GM23338 (cell line): ENCODE data around the gene TMEM270. TPM values are rescaled to one million over a fixed set of nuclear protein-coding genes. Genes with fewer than 3 reads are reported as not detected.

Source experiments
- ATAC-seq: fragments of 200-7000 bp; cut with Tn5 transposase; 3 replicates; pipeline ENCODE4 v1.9.1; 2020
- DNase-seq: peaks from one replicate; pipeline ENCODE4 v3.0.0-alpha.2; 2015; ENCODE audit warnings: low spot score
- H2AFZ ChIP-seq: fragments of 200-600 bp; sonication (generic); 2 replicates; pipeline ENCODE4 v1.8.0; 2016; ENCODE audit warnings: antibody characterized with exemption, mild to moderate bottlenecking, moderate library complexity
- H3F3A ChIP-seq: fragments of 200-600 bp; sonication (generic); replicated peaks from 2 replicates; pipeline ENCODE4 v1.8.0; 2017; ENCODE audit warnings: antibody characterized with exemption, mixed run types, low read depth
- H3K27ac ChIP-seq: fragments of 200-600 bp; sonication (generic); 2 replicates; pipeline ENCODE4 v1.6.1; 2016; ENCODE audit warnings: low read depth
- H3K27me3 ChIP-seq: fragments of 200-600 bp; sonication (generic); 2 replicates; pipeline ENCODE4 v1.8.0; 2016; ENCODE audit warnings: mild to moderate bottlenecking, mixed run types, moderate library complexity; ENCODE audit not compliant: insufficient read depth
- H3K36me3 ChIP-seq: fragments of 200-600 bp; sonication (generic); 2 replicates; pipeline ENCODE4 v1.8.0; 2016; ENCODE audit warnings: mild to moderate bottlenecking; ENCODE audit not compliant: insufficient read depth
- H3K4me1 ChIP-seq: fragments of 200-600 bp; sonication (generic); 2 replicates; pipeline ENCODE4 v1.8.0; 2016; ENCODE audit warnings: mild to moderate bottlenecking, moderate library complexity; ENCODE audit not compliant: insufficient read depth
- H3K4me2 ChIP-seq: fragments of 200-600 bp; sonication (generic); 2 replicates; pipeline ENCODE4 v1.7.1; 2017; ENCODE audit warnings: mixed run types
- H3K4me3 ChIP-seq: fragments of 200-600 bp; sonication (generic); 2 replicates; pipeline ENCODE4 v1.6.1; 2016; ENCODE audit warnings: mixed run types
- H3K79me2 ChIP-seq: fragments of 200-600 bp; sonication (generic); replicated peaks from 2 replicates; pipeline ENCODE4 v1.8.0; 2017; ENCODE audit warnings: mild to moderate bottlenecking; ENCODE audit not compliant: insufficient read depth
- H3K9me2 ChIP-seq: fragments of 200-600 bp; sonication (generic); 2 replicates; pipeline ENCODE4 v1.8.0; 2017; ENCODE audit not compliant: insufficient read depth
- H4K20me1 ChIP-seq: fragments of 200-600 bp; sonication (generic); replicated peaks from 2 replicates; pipeline ENCODE4 v1.8.0; 2017; ENCODE audit warnings: mild to moderate bottlenecking; ENCODE audit not compliant: insufficient read depth
- H3K27ac Mint-ChIP-seq: 2 replicates; pipeline ENCODE4 v1.8.0; 2020; ENCODE audit warnings: inconsistent platforms, mild to moderate bottlenecking, moderate library complexity, mixed read lengths
- H3K27me3 Mint-ChIP-seq: 3 replicates; pipeline ENCODE4 v1.8.0; 2022; ENCODE audit warnings: low read depth, mild to moderate bottlenecking, moderate library complexity, mixed read lengths, inconsistent platforms; ENCODE audit not compliant: insufficient read depth, poor library complexity
- H3K36me3 Mint-ChIP-seq: 3 replicates; pipeline ENCODE4 v1.8.0; 2021; ENCODE audit warnings: low read depth, mild to moderate bottlenecking, inconsistent platforms, moderate library complexity, mixed read lengths
- H3K4me1 Mint-ChIP-seq: 3 replicates; pipeline ENCODE4 v1.8.0; 2020; ENCODE audit warnings: mild to moderate bottlenecking, inconsistent platforms, mixed read lengths
- H3K4me3 Mint-ChIP-seq: 3 replicates; pipeline ENCODE4 v1.8.0; 2021; ENCODE audit warnings: moderate library complexity, mild to moderate bottlenecking, inconsistent platforms, mixed read lengths
- H3K9me3 Mint-ChIP-seq: 3 replicates; pipeline ENCODE4 v1.8.0; 2020; ENCODE audit warnings: moderate library complexity, mild to moderate bottlenecking, inconsistent platforms, mixed read lengths
- ETS1 ChIP-seq: IDR thresholded peaks from 2 replicates; pipeline ENCODE4 v1.6.1; 2016; ENCODE audit warnings: antibody characterized with exemption
- EZH2phosphoT487 ChIP-seq: fragments of 200-600 bp; sonication (generic); IDR thresholded peaks from one replicate; pipeline ENCODE4 v1.8.1; 2018; ENCODE audit warnings: antibody characterized with exemption; ENCODE audit not compliant: unreplicated experiment
- JUNB ChIP-seq: IDR thresholded peaks from one replicate; pipeline ENCODE4 v1.6.1; 2016; ENCODE audit warnings: antibody characterized with exemption; ENCODE audit not compliant: unreplicated experiment
- NANOG ChIP-seq: IDR thresholded peaks from 2 replicates; pipeline ENCODE4 v1.6.1; 2016; ENCODE audit warnings: antibody characterized with exemption, borderline replicate concordance
- POLR2AphosphoS5 ChIP-seq: IDR thresholded peaks from 2 replicates; pipeline ENCODE4 v1.6.1; 2016; ENCODE audit warnings: antibody characterized with exemption, low read depth
- REST ChIP-seq: IDR thresholded peaks from one replicate; pipeline ENCODE4 v1.6.1; 2018; ENCODE audit warnings: antibody characterized with exemption; ENCODE audit not compliant: unreplicated experiment
- STAT1 ChIP-seq: IDR thresholded peaks from one replicate; pipeline ENCODE4 v1.6.1; 2016; ENCODE audit warnings: antibody characterized with exemption; ENCODE audit not compliant: unreplicated experiment
- ZNF114 ChIP-seq: fragments of 250-450 bp; sonication (Bioruptor Pico); IDR thresholded peaks from 2 replicates; pipeline ENCODE4 v1.5.0; 2020; ENCODE audit warnings: mild to moderate bottlenecking, moderate library complexity
- polyA plus RNA-seq: library from polyadenylated mRNA; unstranded; fragments of >200 nt; fragmentation: Nextera tagmentation; extraction: Ambion mirVana; gene quantifications from 2 replicates; pipeline ENCODE4 v1.2.1, GENCODE V29; 2016
- total RNA-seq: library from RNA; depleted of rRNA; stranded (reverse); fragments of >200 nt; shearing (Covaris generic); gene quantifications from 2 replicates; pipeline ENCODE4 v1.2.3, GENCODE V29; 2014

Gene TMEM270
- total and polyA plus RNA-seq, 2 experiments from 2014 or later: not detected

GRCh38 chr7:73847941-73848723 lies 12.8 kb upstream of the TMEM270 start:
- H3K36me3 ChIP-seq: no peaks in the 10 kb centered on the region

More at GRCh38 chr7:73847941-73848723, 12.8 kb upstream of the TMEM270 start:
- Histone ChIP-seq H3K4me1 (peaks cover 4% of the 10 kb centered on the region; the same call in 1 of the 2 replicates), H4K20me1 (no peaks in the 10 kb centered on the region), H3K9me2 (no peaks in the 10 kb centered on the region), H3K4me2 (no peak overlapping the region), H3K27ac (no peak overlapping the region; the same call in 1 of the 2 replicates), H3K79me2 (no peaks in the 10 kb centered on the region), H3K4me3 (no peak overlapping the region), H2AFZ (0 out of 2 replicates have a peak overlapping the region, but pooled peaks have one; percentile 4), H3F3A (no peaks in the 10 kb centered on the region), H3K27me3 (no peaks in the 10 kb centered on the region)
- Mint-ChIP-seq H3K27ac (no peak overlapping the region), H3K4me1 (peaks cover 9% of the 10 kb centered on the region), H3K27me3 (peaks cover 1% of the 10 kb centered on the region), H3K4me3 (no peak overlapping the region), H3K36me3 (peaks cover 3% of the 10 kb centered on the region; the same call in 2 of the 3 replicates), H3K9me3 (peaks cover 15% of the 10 kb centered on the region)
- TF ChIP-seq STAT1: no peak
- no peak for TF ChIP-seq NANOG
- TF ChIP-seq ZNF114 (CRISPR knock-in tag): no peak
- no peak for TF ChIP-seq POLR2AphosphoS5
- TF ChIP-seq JUNB: no peak
- TF ChIP-seq ETS1: no peak
- no peak for TF ChIP-seq REST
- TF ChIP-seq EZH2phosphoT487: no peak
- peak; percentile 74 for ATAC-seq
- peak; percentile 17 for DNase-seq
